Vagina (tissue), 2 donors: ENCODE data around the gene GALNTL6. TPM values are rescaled to one million over a fixed set of nuclear protein-coding genes. Genes with fewer than 3 reads are reported as not detected.

ENCODE experiments used
- DNase-seq, 2 donors: peaks; one replicate each; pipeline ENCODE4 v3.0.0-alpha.2; 2017; ENCODE audit errors: extremely low spot score in 2 of 2
- H3K27ac ChIP-seq: fragments of 200-600 bp; sonication (generic); one replicate; pipeline ENCODE4 v1.5.1; 2019
- H3K27me3 ChIP-seq: fragments of 200-600 bp; sonication (generic); one replicate; pipeline ENCODE4 v1.5.1; 2019
- H3K36me3 ChIP-seq, 2 donors: fragments of 200-600 bp; sonication (generic); one replicate each; pipeline ENCODE4 v1.5.1; 2017 to 2019
- H3K4me1 ChIP-seq: fragments of 200-600 bp; sonication (generic); one replicate; pipeline ENCODE4 v1.5.1; 2019
- H3K4me3 ChIP-seq, 2 donors: fragments of 200-600 bp; sonication (generic); 1 replicate in 1 of 2; 2 replicates in 1 of 2; pipeline ENCODE4 v1.5.1; 2016 to 2019
- H3K9me3 ChIP-seq: fragments of 200-600 bp; sonication (generic); one replicate; pipeline ENCODE4 v1.5.1; 2019
- POLR2A ChIP-seq, 2 donors: fragments of 450-650 bp; IDR thresholded peaks; one replicate each; pipeline ENCODE4 v1.6.1; 2017; ENCODE audit warnings: antibody characterized with exemption in 2 of 2, mild to moderate bottlenecking in 2 of 2, moderate library complexity in 2 of 2
- POLR2AphosphoS5 ChIP-seq, 2 donors: sonication (generic); formaldehyde crosslinking; IDR thresholded peaks; one replicate each; pipeline ENCODE4 v1.9.0; 2017; ENCODE audit warnings: antibody characterized with exemption in 2 of 2, mild to moderate bottlenecking in 2 of 2, low read depth in 1 of 2; ENCODE audit not compliant: insufficient read depth in 1 of 2
- intact Hi-C: fragments of 100-400 bp; cut with DNase I; formaldehyde crosslinking; loops from one replicate; pipeline ENCODE4 v1.15.1; 2023
- total RNA-seq: library from RNA; depleted of rRNA; stranded (reverse); fragments of >200 nt; gene quantifications from one replicate; pipeline ENCODE4 v1.2.3, GENCODE V29; 2016
- TF ChIP-seq, protein P1 (sequence below), 3 experiments: fragments of 450-650 bp in 2 of 3; fragments of 200-600 bp in 1 of 3; sonication (generic) in 1 of 3; IDR thresholded peaks; one replicate each; pipeline ENCODE4 v1.5.1; 2017 to 2019; ENCODE audit warnings: antibody characterized with exemption in 3 of 3, mild to moderate bottlenecking in 2 of 3, moderate library complexity in 2 of 3

Gene GALNTL6
- total RNA-seq, 1 donor from 2014 or later: 0.74 TPM

- Histone ChIP-seq H3K27ac (no peak overlapping the region), H3K36me3 (no peaks in the 10 kb centered on the region), H3K27me3 (no peaks in the 10 kb centered on the region), H3K9me3 (no peaks in the 10 kb centered on the region), H3K4me1 (peaks cover 12% of the 10 kb centered on the region), H3K4me3 (no peak overlapping the region)
- intact Hi-C loops: no loop called here
- TF ChIP-seq POLR2A (IDR thresholded peaks at IDR 0.05) (no peak), POLR2AphosphoS5 (IDR thresholded peaks at IDR 0.05; ENCODE audit: insufficient read depth in 1 of 2, low read depth in 1 of 2) (no peak)
- TF ChIP-seq, protein P1, sequence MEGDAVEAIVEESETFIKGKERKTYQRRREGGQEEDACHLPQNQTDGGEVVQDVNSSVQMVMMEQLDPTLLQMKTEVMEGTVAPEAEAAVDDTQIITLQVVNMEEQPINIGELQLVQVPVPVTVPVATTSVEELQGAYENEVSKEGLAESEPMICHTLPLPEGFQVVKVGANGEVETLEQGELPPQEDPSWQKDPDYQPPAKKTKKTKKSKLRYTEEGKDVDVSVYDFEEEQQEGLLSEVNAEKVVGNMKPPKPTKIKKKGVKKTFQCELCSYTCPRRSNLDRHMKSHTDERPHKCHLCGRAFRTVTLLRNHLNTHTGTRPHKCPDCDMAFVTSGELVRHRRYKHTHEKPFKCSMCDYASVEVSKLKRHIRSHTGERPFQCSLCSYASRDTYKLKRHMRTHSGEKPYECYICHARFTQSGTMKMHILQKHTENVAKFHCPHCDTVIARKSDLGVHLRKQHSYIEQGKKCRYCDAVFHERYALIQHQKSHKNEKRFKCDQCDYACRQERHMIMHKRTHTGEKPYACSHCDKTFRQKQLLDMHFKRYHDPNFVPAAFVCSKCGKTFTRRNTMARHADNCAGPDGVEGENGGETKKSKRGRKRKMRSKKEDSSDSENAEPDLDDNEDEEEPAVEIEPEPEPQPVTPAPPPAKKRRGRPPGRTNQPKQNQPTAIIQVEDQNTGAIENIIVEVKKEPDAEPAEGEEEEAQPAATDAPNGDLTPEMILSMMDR (IDR thresholded peaks at IDR 0.05): no peak
- DNase-seq: no peak
Observed at GRCh38 chr4:173056271-173056670, 1243.1 kb downstream of the GALNTL6 start.

DNA sequence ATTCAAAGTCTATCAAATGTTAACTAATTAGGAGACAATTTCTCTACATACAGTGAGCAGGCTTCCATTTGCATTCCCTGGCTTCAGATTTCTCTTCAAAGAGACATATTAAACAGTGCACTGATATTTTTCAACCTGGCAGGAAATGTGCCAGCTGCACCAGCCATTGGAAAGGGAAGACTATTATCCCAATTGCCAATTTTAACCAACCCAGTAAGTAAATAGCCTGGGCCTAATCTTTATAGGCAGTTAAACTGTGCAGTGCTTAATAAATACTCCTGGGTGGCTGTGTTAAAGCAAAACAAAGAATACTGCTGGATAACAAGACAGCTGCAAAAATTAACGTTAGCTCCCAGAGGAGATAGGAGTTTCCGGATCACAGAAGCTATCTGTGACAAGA, 1243.5 kb downstream of the GALNTL6 start:
- Histone ChIP-seq H3K27me3 (no peaks in the 10 kb centered on the region), H3K9me3 (no peaks in the 10 kb centered on the region), H3K27ac (no peak overlapping the region), H3K36me3 (no peaks in the 10 kb centered on the region), H3K4me1 (peaks cover 12% of the 10 kb centered on the region), H3K4me3 (no peak overlapping the region)
- intact Hi-C loops: no loop called here
- no peak for DNase-seq
- TF ChIP-seq POLR2A (IDR thresholded peaks at IDR 0.05): no peak
- TF ChIP-seq POLR2AphosphoS5 (IDR thresholded peaks at IDR 0.05; ENCODE audit: insufficient read depth in 1 of 2, low read depth in 1 of 2): no peak
- TF ChIP-seq, protein P1 (IDR thresholded peaks at IDR 0.05): no peak

GRCh38 chr4:173057442-173057841, 1244.2 kb downstream of the GALNTL6 start:
- peaks cover 12% of the 10 kb centered on the region for H3K4me1 ChIP-seq
- DNase-seq: no peak
- no peak for TF ChIP-seq POLR2A (IDR thresholded peaks at IDR 0.05)
- TF ChIP-seq POLR2AphosphoS5 (IDR thresholded peaks at IDR 0.05; ENCODE audit: insufficient read depth in 1 of 2, low read depth in 1 of 2): no peak
- TF ChIP-seq, protein P1 (IDR thresholded peaks at IDR 0.05): no peak
- no peak overlapping the region for H3K4me3 ChIP-seq
- intact Hi-C loops: no loop called here
- no peak overlapping the region for H3K27ac ChIP-seq
- H3K27me3 ChIP-seq: no peaks in the 10 kb centered on the region
- H3K36me3 ChIP-seq: no peaks in the 10 kb centered on the region
- no peaks in the 10 kb centered on the region for H3K9me3 ChIP-seq

- Histone ChIP-seq H3K9me3 (no peaks in the 10 kb centered on the region), H3K4me3 (no peak overlapping the region), H3K4me1 (peaks cover 12% of the 10 kb centered on the region), H3K27ac (no peak overlapping the region), H3K27me3 (no peaks in the 10 kb centered on the region), H3K36me3 (no peaks in the 10 kb centered on the region)
- DNase-seq: no peak
- no peak for TF ChIP-seq POLR2A (IDR thresholded peaks at IDR 0.05)
- TF ChIP-seq POLR2AphosphoS5 (IDR thresholded peaks at IDR 0.05; ENCODE audit: insufficient read depth in 1 of 2, low read depth in 1 of 2): no peak
- TF ChIP-seq, protein P1 (IDR thresholded peaks at IDR 0.05): no peak
- intact Hi-C loops: no loop called here
Observed at GRCh38 chr4:173057901-173058300, 1244.7 kb downstream of the GALNTL6 start.

DNA sequence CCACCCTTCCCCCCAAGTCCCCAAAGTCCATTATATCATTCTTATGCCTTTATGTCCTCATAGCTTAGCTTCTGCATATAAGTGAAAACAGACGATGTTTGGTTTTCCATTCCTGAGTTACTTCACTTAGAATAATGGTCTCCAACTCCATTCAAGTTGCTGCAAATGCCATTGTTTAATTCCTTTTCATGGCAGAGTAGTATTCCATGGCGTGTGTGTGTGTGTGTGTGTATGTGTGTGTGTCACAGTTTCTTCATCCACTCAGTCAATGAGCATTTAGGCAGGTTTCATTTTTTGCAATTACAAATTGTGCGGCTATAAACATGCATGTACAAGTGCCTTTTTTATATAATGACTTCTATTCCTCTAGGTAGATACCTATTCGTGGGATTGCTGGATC, 1248.0 kb downstream of the GALNTL6 start:
- TF ChIP-seq POLR2A (IDR thresholded peaks at IDR 0.05): no peak
- TF ChIP-seq, protein P1 (IDR thresholded peaks at IDR 0.05): no peak
- no peak for TF ChIP-seq POLR2AphosphoS5 (IDR thresholded peaks at IDR 0.05; ENCODE audit: insufficient read depth in 1 of 2, low read depth in 1 of 2)
- Histone ChIP-seq H3K4me1 (peaks cover 12% of the 10 kb centered on the region), H3K27me3 (no peaks in the 10 kb centered on the region), H3K36me3 (no peaks in the 10 kb centered on the region), H3K27ac (no peak overlapping the region), H3K4me3 (no peak overlapping the region), H3K9me3 (no peaks in the 10 kb centered on the region)
- DNase-seq: no peak
- intact Hi-C loops: no loop called here
